ENCODE measurements around the gene AQP12A. TPM values are rescaled to one million over a fixed set of nuclear protein-coding genes. Genes with fewer than 3 reads are reported as not detected.

The AQP12A gene
- total RNA-seq, 1 experiment from 2014 or later: not detected

DNA sequence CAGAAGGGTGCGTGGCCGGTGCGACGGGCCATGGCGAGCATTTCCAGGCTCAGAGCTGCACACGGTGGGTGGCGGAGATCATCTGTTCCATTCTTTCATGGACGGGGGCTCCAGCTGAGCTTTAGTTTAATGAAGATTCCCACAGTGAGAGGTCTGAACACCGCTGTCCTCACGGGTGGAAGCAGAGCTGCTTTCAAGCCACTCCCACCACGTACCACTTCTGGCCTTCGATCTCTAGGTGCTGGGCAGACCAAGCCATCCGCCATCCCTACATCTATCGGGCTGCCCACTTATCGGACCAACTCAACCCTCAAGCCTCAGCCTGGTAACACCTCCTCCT lies 47.9 kb upstream of the AQP12A start:
- no peak overlapping the region for H3K4me3 ChIP-seq (ENCODE audit: low read depth in 2 of 2, low read length in 2 of 2)
- ChIA-PET POLR2A (no interaction called here), CTCF (interaction anchor here (0.5 kb wide), 1 partner anchor 380 kb away, joined by 7 read pairs; no protein-coding TSS in a partner anchor)
- H3K27me3 ChIP-seq (ENCODE audit: control insufficient read depth, insufficient read depth, low read length): no peaks in the 10 kb centered on the region
- ATAC-seq (no peak), DNase-seq (ENCODE audit: low read depth, low spot score) (no peak)
- H3K4me1 ChIP-seq (ENCODE audit: control insufficient read depth, insufficient read depth, low read length): no peaks in the 10 kb centered on the region
- H3K36me3 ChIP-seq (ENCODE audit: control insufficient read depth, insufficient read depth, low read length): no peaks in the 10 kb centered on the region
- BruUV-seq (replicated peaks): no TSS peak
- H3K9me3 ChIP-seq (ENCODE audit: control insufficient read depth, insufficient read depth, low read depth, low read length): no peaks in the 10 kb centered on the region
- TF ChIP-seq REST (IDR thresholded peaks at IDR 0.05; ENCODE audit: insufficient read depth in 1 of 2, low read depth in 2 of 2, low read length in 1 of 2) (no peak), CTCF (IDR thresholded peaks at IDR 0.05) (no peak), POLR2AphosphoS5 (IDR thresholded peaks at IDR 0.05; ENCODE audit: low read depth, low read length) (no peak), SIN3A (IDR thresholded peaks at IDR 0.05; ENCODE audit: borderline replicate concordance, insufficient read depth, low read depth, low read length) (no peak)
- in situ Hi-C loops (cut with HindIII; ENCODE audit: low pct_unique_long_range_greater_than_20kb, low sequenced_read_pairs): no loop called here
- intact Hi-C loops (cut with micrococcal nuclease; ENCODE audit: unreplicated experiment): no loop called here
- no peak overlapping the region for H3K27ac ChIP-seq (ENCODE audit: low read length)

GRCh38 chr2:240644171-240644651 lies 47.5 kb upstream of the AQP12A start:
- DNase-seq (ENCODE audit: low read depth, low spot score) (no peak), ATAC-seq (no peak)
- no peaks in the 10 kb centered on the region for H3K9me3 ChIP-seq (ENCODE audit: control insufficient read depth, insufficient read depth, low read depth, low read length)
- POLR2A ChIA-PET: no interaction called here
- H3K27me3 ChIP-seq (ENCODE audit: control insufficient read depth, insufficient read depth, low read length): no peaks in the 10 kb centered on the region; the same call in 1 of the 2 replicates
- intact Hi-C loops (cut with micrococcal nuclease; ENCODE audit: unreplicated experiment) (no loop called here), in situ Hi-C loops (cut with HindIII; ENCODE audit: low pct_unique_long_range_greater_than_20kb, low sequenced_read_pairs) (no loop called here)
- BruUV-seq (replicated peaks): no TSS peak
- H3K27ac ChIP-seq (ENCODE audit: low read length): no peak overlapping the region
- CTCF ChIA-PET: interaction anchor here (0.5 kb wide), 1 partner anchor 379 kb away, joined by 7 read pairs; no protein-coding TSS in a partner anchor
- no peaks in the 10 kb centered on the region for H3K36me3 ChIP-seq (ENCODE audit: control insufficient read depth, insufficient read depth, low read length)
- no peaks in the 10 kb centered on the region for H3K4me1 ChIP-seq (ENCODE audit: control insufficient read depth, insufficient read depth, low read length)
- TF ChIP-seq CTCF (IDR thresholded peaks at IDR 0.05): no peak
- TF ChIP-seq REST (IDR thresholded peaks at IDR 0.05; ENCODE audit: insufficient read depth in 1 of 2, low read depth in 2 of 2, low read length in 1 of 2): no peak
- H3K4me3 ChIP-seq (ENCODE audit: low read depth in 2 of 2, low read length in 2 of 2): no peak overlapping the region
